ENCODE results near the gene ABCA6. TPM values are rescaled to one million over a fixed set of nuclear protein-coding genes. Genes with fewer than 3 reads are reported as not detected.

Gene ABCA6
- total RNA-seq, 1 experiment from 2014 or later, result 2.1 TPM

DNA sequence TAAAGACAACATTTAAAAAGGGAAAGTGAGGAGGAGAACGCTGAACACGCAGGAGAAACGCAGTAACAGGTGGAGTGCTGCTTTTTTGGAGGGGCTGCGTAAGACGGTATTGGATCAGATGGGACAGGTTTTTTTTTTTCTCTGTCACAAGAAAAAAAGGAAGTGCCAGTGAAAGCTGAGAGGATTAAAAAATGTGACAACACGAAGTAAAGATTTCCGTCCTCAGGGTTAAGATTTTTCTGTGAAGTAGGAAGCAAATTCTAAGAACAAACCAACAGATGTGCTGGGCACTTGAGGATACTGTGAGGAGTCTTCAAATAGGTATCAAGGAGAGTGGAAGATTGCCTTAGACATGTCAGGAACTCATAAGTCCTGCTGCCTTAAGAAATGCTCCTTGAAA is 75.2 kb downstream of the ABCA6 start:
- Histone ChIP-seq H3K4me3 (ENCODE audit: low read depth, low read length, poor library complexity, severe bottlenecking) (no peak overlapping the region), H3K9me3 (ENCODE audit: low read depth, low read length, poor library complexity, severe bottlenecking) (no peaks in the 10 kb centered on the region), H3K27ac (ENCODE audit: low read depth, low read length, poor library complexity, severe bottlenecking) (no peak overlapping the region), H3K36me3 (ENCODE audit: insufficient read depth, low read length, poor library complexity, severe bottlenecking) (no peaks in the 10 kb centered on the region), H3K4me1 (ENCODE audit: insufficient read depth, low read length, poor library complexity, severe bottlenecking) (peaks cover 27% of the 10 kb centered on the region), H3K27me3 (replicated peaks; ENCODE audit: insufficient read depth, low read depth, low read length, poor library complexity) (no peaks in the 10 kb centered on the region)
- TF ChIP-seq EZH2 (IDR thresholded peaks at IDR 0.05; ENCODE audit: borderline replicate concordance, low read depth, low read length, poor library complexity, severe bottlenecking), result no peak
- TF ChIP-seq, protein P1, sequence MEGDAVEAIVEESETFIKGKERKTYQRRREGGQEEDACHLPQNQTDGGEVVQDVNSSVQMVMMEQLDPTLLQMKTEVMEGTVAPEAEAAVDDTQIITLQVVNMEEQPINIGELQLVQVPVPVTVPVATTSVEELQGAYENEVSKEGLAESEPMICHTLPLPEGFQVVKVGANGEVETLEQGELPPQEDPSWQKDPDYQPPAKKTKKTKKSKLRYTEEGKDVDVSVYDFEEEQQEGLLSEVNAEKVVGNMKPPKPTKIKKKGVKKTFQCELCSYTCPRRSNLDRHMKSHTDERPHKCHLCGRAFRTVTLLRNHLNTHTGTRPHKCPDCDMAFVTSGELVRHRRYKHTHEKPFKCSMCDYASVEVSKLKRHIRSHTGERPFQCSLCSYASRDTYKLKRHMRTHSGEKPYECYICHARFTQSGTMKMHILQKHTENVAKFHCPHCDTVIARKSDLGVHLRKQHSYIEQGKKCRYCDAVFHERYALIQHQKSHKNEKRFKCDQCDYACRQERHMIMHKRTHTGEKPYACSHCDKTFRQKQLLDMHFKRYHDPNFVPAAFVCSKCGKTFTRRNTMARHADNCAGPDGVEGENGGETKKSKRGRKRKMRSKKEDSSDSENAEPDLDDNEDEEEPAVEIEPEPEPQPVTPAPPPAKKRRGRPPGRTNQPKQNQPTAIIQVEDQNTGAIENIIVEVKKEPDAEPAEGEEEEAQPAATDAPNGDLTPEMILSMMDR (conservative IDR thresholded peaks at IDR 0.05; ENCODE audit: low read depth, low read length), result no peak
- POLR2A ChIA-PET (ENCODE audit: low non-redundant PET), result no interaction called here
- intact Hi-C loops (cut with micrococcal nuclease; ENCODE audit: unreplicated experiment), result no loop called here
- no peak for DNase-seq (ENCODE audit: low spot score)
- CTCF ChIA-PET, result no interaction called here
- BruUV-seq (replicated peaks), result no TSS peak

DNA sequence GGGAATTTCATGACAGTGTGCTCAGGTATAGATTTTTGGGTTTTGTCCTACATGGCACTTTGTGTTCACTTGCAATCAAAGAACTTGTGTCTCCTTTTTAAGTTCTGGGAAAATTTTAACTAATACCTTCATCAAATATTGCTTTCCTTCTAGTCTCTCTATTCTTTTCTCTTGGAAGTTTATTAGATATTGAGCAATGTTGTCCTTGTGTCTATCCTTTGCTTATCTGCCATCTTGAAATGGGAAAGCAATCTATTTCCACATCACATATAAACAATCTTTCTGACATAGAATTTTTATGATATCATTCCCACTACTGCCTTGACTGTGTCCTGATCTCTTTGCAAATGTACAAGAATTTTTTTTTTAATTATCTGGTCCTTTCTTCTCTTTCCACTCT is 76.6 kb downstream of the ABCA6 start:
- no TSS peak for BruUV-seq (replicated peaks)
- Histone ChIP-seq H3K27ac (ENCODE audit: low read depth, low read length, poor library complexity, severe bottlenecking) (no peak overlapping the region), H3K4me3 (ENCODE audit: low read depth, low read length, poor library complexity, severe bottlenecking) (no peak overlapping the region), H3K27me3 (replicated peaks; ENCODE audit: insufficient read depth, low read depth, low read length, poor library complexity) (no peaks in the 10 kb centered on the region), H3K4me1 (ENCODE audit: insufficient read depth, low read length, poor library complexity, severe bottlenecking) (peaks cover 40% of the 10 kb centered on the region), H3K9me3 (ENCODE audit: low read depth, low read length, poor library complexity, severe bottlenecking) (no peaks in the 10 kb centered on the region), H3K36me3 (ENCODE audit: insufficient read depth, low read length, poor library complexity, severe bottlenecking) (no peaks in the 10 kb centered on the region)
- TF ChIP-seq, protein P1 (conservative IDR thresholded peaks at IDR 0.05; ENCODE audit: low read depth, low read length), result no peak
- TF ChIP-seq EZH2 (IDR thresholded peaks at IDR 0.05; ENCODE audit: borderline replicate concordance, low read depth, low read length, poor library complexity, severe bottlenecking), result no peak
- POLR2A ChIA-PET (ENCODE audit: low non-redundant PET), result no interaction called here
- intact Hi-C loops (cut with micrococcal nuclease; ENCODE audit: unreplicated experiment), result no loop called here
- no peak for DNase-seq (ENCODE audit: low spot score)
- CTCF ChIA-PET, result no interaction called here

DNA sequence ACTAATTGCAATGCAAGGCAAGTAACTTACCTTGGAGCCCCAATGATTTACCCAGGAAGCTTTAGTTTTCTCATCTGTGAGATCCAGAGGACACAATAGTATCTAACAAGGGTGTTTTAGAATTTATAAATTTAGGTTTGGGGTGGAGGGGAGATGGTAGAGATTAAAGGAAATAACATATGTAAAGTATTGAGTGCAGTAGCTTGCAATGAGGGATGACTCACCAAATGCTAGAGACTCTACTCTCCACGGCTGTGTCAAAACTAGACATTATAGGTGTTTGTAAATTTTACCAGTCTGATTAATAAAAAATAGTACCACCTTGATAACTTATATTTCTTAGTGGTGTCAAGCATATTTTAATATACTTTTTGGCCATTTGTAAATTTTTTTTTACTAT is 77.2 kb downstream of the ABCA6 start:
- Histone ChIP-seq H3K27me3 (replicated peaks; ENCODE audit: insufficient read depth, low read depth, low read length, poor library complexity) (no peaks in the 10 kb centered on the region), H3K9me3 (ENCODE audit: low read depth, low read length, poor library complexity, severe bottlenecking) (no peaks in the 10 kb centered on the region), H3K4me1 (ENCODE audit: insufficient read depth, low read length, poor library complexity, severe bottlenecking) (peaks cover 41% of the 10 kb centered on the region), H3K4me3 (ENCODE audit: low read depth, low read length, poor library complexity, severe bottlenecking) (no peak overlapping the region), H3K36me3 (ENCODE audit: insufficient read depth, low read length, poor library complexity, severe bottlenecking) (no peaks in the 10 kb centered on the region), H3K27ac (ENCODE audit: low read depth, low read length, poor library complexity, severe bottlenecking) (no peak overlapping the region)
- DNase-seq (ENCODE audit: low spot score), result no peak
- ChIA-PET CTCF (no interaction called here), POLR2A (ENCODE audit: low non-redundant PET) (no interaction called here)
- BruUV-seq (replicated peaks), result no TSS peak
- no peak for TF ChIP-seq EZH2 (IDR thresholded peaks at IDR 0.05; ENCODE audit: borderline replicate concordance, low read depth, low read length, poor library complexity, severe bottlenecking)
- TF ChIP-seq, protein P1 (conservative IDR thresholded peaks at IDR 0.05; ENCODE audit: low read depth, low read length), result no peak
- intact Hi-C loops (cut with micrococcal nuclease; ENCODE audit: unreplicated experiment), result loop anchor here (5.0 kb wide), 1 partner anchor 173 kb away; no protein-coding TSS in a partner anchor
